ENCODE measurements around the gene QSOX1.

The QSOX1 gene

GRCh38 chr1:180170546-180171151, 16.0 kb downstream of the QSOX1 start:
- DNase-seq: no peak

GRCh38 chr1:180171691-180172090, 17.0 kb downstream of the QSOX1 start:
- no peak for DNase-seq

GRCh38 chr1:180173451-180173850, 18.8 kb downstream of the QSOX1 start:
- no peak for DNase-seq

- DNase-seq: peak; percentile 98
Observed at GRCh38 chr1:180173952-180174351, 19.3 kb downstream of the QSOX1 start.

DNA sequence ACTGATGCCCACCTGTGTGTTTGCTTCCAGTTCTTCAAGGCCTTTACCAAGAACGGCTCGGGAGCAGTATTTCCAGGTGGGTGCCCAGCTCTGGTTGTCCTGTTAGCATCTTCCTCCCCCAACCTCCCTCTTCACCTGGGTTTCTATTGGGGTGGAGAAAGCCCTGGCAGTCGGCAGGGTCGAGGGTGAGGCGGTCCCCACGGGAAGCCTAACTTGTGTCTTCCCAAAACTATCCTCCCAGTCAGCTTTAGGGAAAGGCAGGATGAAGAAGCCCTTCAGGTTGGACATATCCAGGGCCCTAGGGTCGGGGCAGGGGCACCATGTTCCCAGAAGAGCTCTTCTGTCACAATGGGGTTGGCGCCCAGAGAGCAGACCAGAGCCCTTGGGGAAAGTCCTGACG, 20.6 kb downstream of the QSOX1 start:
- no peak for DNase-seq

GRCh38 chr1:180175806-180176205, 21.1 kb downstream of the QSOX1 start:
- no peak for DNase-seq

- DNase-seq: no peak
Observed at GRCh38 chr1:180176965-180177364, 22.3 kb downstream of the QSOX1 start.

- no peak for DNase-seq
Observed at GRCh38 chr1:180177931-180178330, 23.3 kb downstream of the QSOX1 start.

DNA sequence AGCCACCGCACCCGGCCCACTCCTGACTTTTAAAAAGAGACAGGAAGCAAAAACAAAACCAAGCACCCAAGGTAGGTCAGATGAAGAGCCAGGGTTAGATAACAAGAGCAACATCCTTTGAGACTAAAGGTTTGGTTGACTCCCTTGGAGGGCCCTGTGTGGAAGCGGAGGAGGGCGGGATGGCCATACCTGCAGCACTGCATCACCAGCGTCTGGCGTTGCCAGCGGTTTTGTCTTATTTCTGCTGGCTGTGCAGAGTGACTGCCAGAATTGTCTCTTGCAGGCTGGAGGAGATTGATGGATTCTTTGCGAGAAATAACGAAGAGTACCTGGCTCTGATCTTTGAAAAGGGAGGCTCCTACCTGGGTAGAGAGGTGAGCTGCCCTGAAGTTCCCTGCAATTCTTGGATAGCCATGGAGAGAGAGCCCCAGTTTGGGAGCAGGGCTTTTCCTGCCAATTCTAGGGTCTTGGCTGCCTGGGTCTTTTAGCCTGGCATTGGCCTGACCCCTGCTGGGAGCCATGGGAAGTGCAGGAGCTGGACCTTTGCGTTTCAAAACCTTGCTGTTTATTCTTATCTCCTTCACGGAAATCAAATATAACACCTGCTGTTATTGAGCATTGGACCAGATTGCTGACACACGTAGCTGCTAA, 24.0 kb downstream of the QSOX1 start:
- peak; percentile 30 for DNase-seq

- DNase-seq: no peak
Observed at GRCh38 chr1:180179162-180179957, 24.7 kb downstream of the QSOX1 start.

DNA sequence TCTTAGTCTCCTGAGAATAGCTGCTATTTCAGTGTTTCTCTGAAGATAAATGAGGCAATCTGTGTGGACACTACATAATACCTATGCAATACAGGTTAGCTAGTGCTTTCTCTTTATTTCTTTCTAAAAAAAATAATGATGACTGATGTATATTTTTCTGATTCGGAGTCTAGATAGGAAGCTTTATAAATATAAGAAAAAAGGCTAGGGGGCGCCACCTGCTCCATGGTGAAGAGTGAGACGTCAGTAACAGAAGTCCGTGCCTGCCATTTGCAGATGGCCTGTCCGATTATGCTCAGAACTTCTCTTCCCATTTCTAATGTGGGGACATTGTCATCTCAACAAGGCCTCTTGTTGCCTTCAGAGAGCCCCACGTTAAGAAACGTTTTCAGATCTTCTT, 26.4 kb downstream of the QSOX1 start:
- DNase-seq: no peak

- DNase-seq: no peak
Observed at GRCh38 chr1:180181996-180182642, 27.4 kb downstream of the QSOX1 start.

- DNase-seq: peak; percentile 94
Observed at GRCh38 chr1:180182643-180183311, 28.1 kb downstream of the QSOX1 start.

DNA sequence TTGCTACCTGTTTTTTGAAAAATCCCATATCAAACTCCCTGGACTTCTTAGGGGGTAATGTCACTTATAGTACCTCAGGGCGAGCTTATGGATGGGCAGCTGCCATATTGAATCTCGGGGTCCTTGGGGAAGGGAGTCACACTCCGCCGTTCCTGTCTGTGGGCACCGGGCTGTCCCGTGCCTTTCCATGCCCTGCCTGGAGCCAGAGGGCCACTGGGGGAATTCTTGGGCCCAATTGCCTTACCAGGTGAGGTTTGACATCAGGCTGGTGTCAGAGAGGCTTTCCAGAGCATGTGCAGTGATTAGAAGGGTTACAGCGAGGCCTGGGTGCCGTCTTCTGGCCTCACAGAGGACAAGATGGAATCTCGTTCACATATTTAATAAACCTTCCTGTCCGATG, 28.8 kb downstream of the QSOX1 start:
- no peak for DNase-seq

- DNase-seq: no peak
Observed at GRCh38 chr1:180184041-180184440, 29.4 kb downstream of the QSOX1 start.

DNA sequence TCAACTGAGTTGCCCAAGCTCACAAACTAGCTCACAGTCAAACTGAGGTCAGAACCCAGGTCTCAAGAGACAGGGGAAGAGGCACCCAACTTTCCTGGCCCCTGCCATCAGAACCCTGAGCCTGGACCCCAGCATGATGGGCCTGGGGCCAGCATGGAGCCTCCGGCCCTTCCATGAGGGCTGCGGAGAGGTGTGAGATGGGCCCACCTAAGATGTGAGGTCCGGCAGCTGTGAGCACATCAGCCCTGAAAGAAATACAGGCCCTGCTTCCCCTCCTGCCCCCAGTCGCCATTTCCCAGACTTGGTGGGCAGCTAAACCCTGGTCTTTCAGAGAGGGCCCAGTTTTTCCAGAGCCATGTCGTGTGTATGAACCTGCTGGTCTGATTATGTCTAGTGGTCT, 30.6 kb downstream of the QSOX1 start:
- no peak for DNase-seq

DNA sequence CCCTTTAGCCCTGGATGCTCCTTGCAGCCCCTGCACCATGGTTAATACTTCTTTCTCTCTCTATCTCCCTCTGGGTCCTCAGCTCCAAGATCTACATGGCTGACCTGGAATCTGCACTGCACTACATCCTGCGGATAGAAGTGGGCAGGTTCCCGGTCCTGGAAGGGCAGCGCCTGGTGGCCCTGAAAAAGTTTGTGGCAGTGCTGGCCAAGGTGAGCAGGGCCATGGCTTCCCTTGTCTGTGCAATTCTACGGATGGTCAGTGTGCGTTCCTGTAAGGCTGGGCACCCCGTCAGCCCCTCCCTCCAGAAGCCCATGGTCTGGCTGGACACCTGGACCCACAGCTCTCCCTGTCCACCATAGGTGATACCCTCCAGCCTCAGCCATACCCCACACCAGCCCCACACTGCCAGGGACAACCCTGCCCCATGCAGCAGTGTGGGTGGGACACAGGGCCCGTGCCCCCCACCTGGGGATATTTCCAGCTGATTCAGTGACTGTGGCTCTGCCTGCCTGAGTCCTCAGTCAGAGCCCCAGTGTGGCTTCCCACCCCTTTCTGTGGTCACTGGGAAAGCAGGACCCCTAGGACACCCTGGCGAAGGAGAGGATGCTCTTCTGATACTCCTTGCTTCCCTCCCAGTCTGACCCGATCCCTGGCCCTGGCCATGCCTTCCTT, 31.4 kb downstream of the QSOX1 start:
- DNase-seq: no peak

- no peak for DNase-seq
Observed at GRCh38 chr1:180186831-180187230, 32.2 kb downstream of the QSOX1 start.

- DNase-seq: no peak
Observed at GRCh38 chr1:180187626-180188025, 33.0 kb downstream of the QSOX1 start.

- peak; percentile 31 for DNase-seq
Observed at GRCh38 chr1:180188091-180188506, 33.4 kb downstream of the QSOX1 start.

DNA sequence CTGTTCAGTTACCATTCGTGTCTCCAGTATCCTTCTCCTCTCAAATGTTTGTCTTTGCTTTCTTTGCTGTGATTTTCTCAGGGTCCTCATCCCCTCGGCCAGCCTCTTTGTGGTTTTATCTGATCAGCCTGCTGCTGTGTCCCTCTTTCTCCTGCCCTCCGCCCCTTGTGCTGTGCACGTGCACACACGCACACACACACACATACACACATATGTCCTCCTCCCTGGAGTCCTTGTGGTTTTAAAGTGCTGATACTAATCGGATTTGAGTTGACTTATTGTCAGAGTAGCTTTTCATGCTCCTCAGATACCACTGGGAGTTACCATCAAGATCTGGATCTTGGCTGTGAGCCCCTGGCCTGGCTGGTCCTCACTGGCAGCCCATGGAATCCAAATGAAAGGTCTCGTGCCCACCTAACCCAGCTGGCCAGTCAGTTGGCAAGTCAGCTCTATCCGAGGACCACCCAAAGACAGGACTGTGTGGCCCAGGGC, 34.1 kb downstream of the QSOX1 start:
- DNase-seq: no peak

DNA sequence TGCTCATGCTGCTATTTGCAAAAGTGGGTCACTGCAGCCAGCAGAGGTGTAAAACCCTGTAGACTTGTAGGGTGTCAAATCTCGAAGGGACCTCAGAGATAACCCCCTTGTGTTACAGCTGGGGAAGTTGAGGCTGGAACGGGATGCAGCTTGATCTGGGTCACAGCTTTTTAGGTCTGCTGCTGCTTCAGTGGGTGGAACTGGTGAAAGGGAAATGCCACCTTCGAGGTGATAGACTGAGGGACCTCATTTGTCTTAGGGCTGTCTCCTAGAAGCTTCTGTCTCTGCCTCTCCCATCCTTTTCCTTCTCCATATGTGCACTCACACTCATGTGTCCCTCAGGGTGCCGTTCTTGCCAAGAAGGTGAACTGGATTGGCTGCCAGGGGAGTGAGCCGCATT, 35.4 kb downstream of the QSOX1 start:
- DNase-seq: no peak
